Measurements from ENCODE around the gene B9D1.

DNA sequence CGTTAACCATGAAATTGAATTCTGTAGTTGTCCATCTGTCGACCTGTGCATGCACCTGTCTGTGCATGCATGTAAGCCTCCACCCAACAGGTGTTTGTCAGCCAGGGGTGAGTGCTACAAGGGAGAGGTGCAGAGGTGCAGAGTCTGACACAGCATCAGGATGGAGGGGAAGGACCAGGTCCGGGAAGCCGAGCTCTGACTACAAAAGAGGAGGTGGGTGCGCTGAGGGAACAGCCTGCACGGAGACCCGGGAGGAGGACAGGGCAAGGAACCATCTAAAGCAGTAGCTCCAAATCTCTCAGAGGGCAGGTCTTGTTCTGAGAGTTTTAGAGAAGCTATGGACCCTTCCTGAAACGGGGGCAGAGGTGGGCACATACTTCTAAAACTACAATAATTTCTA lies 54.1 kb downstream of the B9D1 start:
- TF ChIP-seq GATA2 (IDR thresholded peaks at IDR 0.05; ENCODE audit: low read depth, low read length) (no peak), GATA3 (IDR thresholded peaks at IDR 0.05; ENCODE audit: low read depth, low read length) (no peak)

Data from SH-SY5Y (cell line).